SK-N-SH (cell line): Measurements from ENCODE around the gene MRPL40. TPM values are rescaled to one million over a fixed set of nuclear protein-coding genes. Genes with fewer than 3 reads are reported as not detected.

Experiments
- CTCF ChIA-PET: fragments of 300-600, 350-600 bp; formaldehyde crosslinking; extraction: SDS; loops from one replicate; lab custom pipeline; 2021; lab: Yijun Ruan, JAX
- POLR2A ChIA-PET: fragments of 350-600 bp; sonication (Branson Sonifier 250); formaldehyde crosslinking; extraction: SDS; loops from one replicate; lab custom pipeline; 2020; ENCODE audit warnings: antibody characterized with exemption, inconsistent platforms; lab: Yijun Ruan, JAX
- DNase-seq: peaks from one replicate; pipeline ENCODE4 v3.0.0; 2012
- H2AFZ ChIP-seq: fragments of 200-600 bp; sonication (generic); 2 replicates; pipeline ENCODE4 v1.8.1; 2016; ENCODE audit warnings: antibody characterized with exemption, mild to moderate bottlenecking, low read depth
- H3F3A ChIP-seq: fragments of 200-600 bp; sonication (generic); replicated peaks from 2 replicates; pipeline ENCODE3; 2016; ENCODE audit warnings: antibody characterized with exemption, mild to moderate bottlenecking; ENCODE audit not compliant: insufficient read depth
- H3K27ac ChIP-seq, 2 experiments: fragments of 200-500 bp in 1 of 2; fragments of 200-600 bp in 1 of 2; sonication (Bioruptor generic) in 1 of 2; sonication (generic), shearing (Covaris generic) in 1 of 2; 2 replicates each; pipeline versions ENCODE4 v1.5.1 to v1.6.1; 2014 to 2016; ENCODE audit warnings: low read depth in 2 of 2, inconsistent platforms in 1 of 2, low read length in 1 of 2, mild to moderate bottlenecking in 1 of 2, mixed read lengths in 1 of 2
- H3K27me3 ChIP-seq: fragments of 200-600 bp; sonication (generic), shearing (Covaris generic); 2 replicates; pipeline ENCODE4 v1.6.1; 2016; ENCODE audit warnings: mixed run types; ENCODE audit not compliant: insufficient read depth
- H3K36me3 ChIP-seq, 2 experiments: fragments of 200-500 bp in 1 of 2; fragments of 200-600 bp in 1 of 2; sonication (Bioruptor generic) in 1 of 2; sonication (generic) in 1 of 2; replicated peaks in 1 of 2; 2 replicates each; pipeline versions ENCODE3 to v1.5.1; 2014 to 2016; ENCODE audit warnings: low read length in 1 of 2, mild to moderate bottlenecking in 1 of 2; ENCODE audit not compliant: insufficient read depth in 2 of 2, control insufficient read depth in 1 of 2
- H3K4me1 ChIP-seq, 2 experiments: fragments of 200-500 bp in 1 of 2; fragments of 200-600 bp in 1 of 2; sonication (Bioruptor generic) in 1 of 2; sonication (generic), shearing (Covaris generic) in 1 of 2; 2 replicates each; pipeline versions ENCODE4 v1.5.1 to v1.6.1; 2014 to 2016; ENCODE audit warnings: low read depth in 1 of 2, low read length in 1 of 2, mixed run types in 1 of 2; ENCODE audit not compliant: insufficient read depth in 2 of 2, control insufficient read depth in 1 of 2
- H3K4me2 ChIP-seq: fragments of 200-600 bp; sonication (generic), shearing (Covaris generic); 2 replicates; pipeline ENCODE4 v1.6.1; 2017; ENCODE audit warnings: mixed run types
- H3K4me3 ChIP-seq, 2 experiments: fragments of 200-500 bp in 1 of 2; fragments of 200-600 bp in 1 of 2; sonication (Bioruptor generic) in 1 of 2; sonication (generic), shearing (Covaris generic) in 1 of 2; 2 replicates each; pipeline versions ENCODE4 v1.5.1 to v1.8.1; 2014 to 2016; ENCODE audit warnings: low read depth in 2 of 2, inconsistent platforms in 1 of 2, low read length in 1 of 2, mild to moderate bottlenecking in 1 of 2, mixed read lengths in 1 of 2, moderate library complexity in 1 of 2
- H3K79me2 ChIP-seq: fragments of 200-600 bp; sonication (generic); 2 replicates; pipeline ENCODE4 v1.8.1; 2017; ENCODE audit warnings: mild to moderate bottlenecking; ENCODE audit not compliant: insufficient read depth
- H3K9ac ChIP-seq: fragments of 200-600 bp; sonication (generic); 2 replicates; pipeline ENCODE4 v1.6.1; 2017; ENCODE audit warnings: mixed run types
- H3K9me2 ChIP-seq: fragments of 200-600 bp; sonication (generic); 2 replicates; pipeline ENCODE4 v1.6.1; 2017; ENCODE audit warnings: mixed run types
- H3K9me3 ChIP-seq: fragments of 200-600 bp; sonication (generic); 2 replicates; pipeline ENCODE4 v1.6.1; 2017; ENCODE audit warnings: mixed run types, mild to moderate bottlenecking, moderate library complexity
- H4K20me1 ChIP-seq: fragments of 200-600 bp; sonication (generic); 2 replicates; pipeline ENCODE4 v1.6.1; 2017; ENCODE audit warnings: mild to moderate bottlenecking, mixed run types; ENCODE audit not compliant: insufficient read depth
- CHD2 ChIP-seq: fragments of 150-350 bp; IDR thresholded peaks from 2 replicates; pipeline ENCODE4 v1.6.1; 2018; ENCODE audit warnings: low read length; ENCODE audit not compliant: partially characterized antibody
- ELF1 ChIP-seq: IDR thresholded peaks from 2 replicates; pipeline ENCODE4 v1.4.0; 2012
- EP300 ChIP-seq, 2 experiments: IDR thresholded peaks; 2 replicates each; pipeline versions ENCODE4 v1.4.0 to v1.6.1; 2012; ENCODE audit warnings: borderline replicate concordance in 1 of 2, low read depth in 1 of 2, low read length in 1 of 2
- FOSL2 ChIP-seq: IDR thresholded peaks from 2 replicates; pipeline ENCODE4 v1.4.0; 2012; ENCODE audit warnings: low read depth, mild to moderate bottlenecking, moderate library complexity, borderline replicate concordance
- FOXJ3 ChIP-seq: sonication (generic); formaldehyde crosslinking; IDR thresholded peaks from 2 replicates; pipeline ENCODE4 v1.5.1; 2020; ENCODE audit warnings: mild to moderate bottlenecking, missing genetic modification reagents
- GATA2 ChIP-seq: sonication (generic); formaldehyde crosslinking; IDR thresholded peaks from 2 replicates; pipeline ENCODE4 v1.5.0; 2020; ENCODE audit warnings: mild to moderate bottlenecking, missing genetic modification reagents
- JUND ChIP-seq: IDR thresholded peaks from 2 replicates; pipeline ENCODE4 v1.4.0; 2012
- MEF2A ChIP-seq: IDR thresholded peaks from 2 replicates; pipeline ENCODE4 v1.4.0; 2012; ENCODE audit warnings: low read depth, borderline replicate concordance
- MXI1 ChIP-seq: IDR thresholded peaks from 2 replicates; pipeline ENCODE4 v1.6.1; 2012; ENCODE audit warnings: mild to moderate bottlenecking, low read depth, low read length, improper control_type of control experiment
- NFIC ChIP-seq: IDR thresholded peaks from 2 replicates; pipeline ENCODE4 v1.4.0; 2012; ENCODE audit warnings: borderline replicate concordance
- NRF1 ChIP-seq: IDR thresholded peaks from 2 replicates; pipeline ENCODE4 v1.6.1; 2012; ENCODE audit warnings: low read depth, mild to moderate bottlenecking, low read length
- PBX3 ChIP-seq: IDR thresholded peaks from 2 replicates; pipeline ENCODE4; 2012
- POLR2AphosphoS5 ChIP-seq: IDR thresholded peaks from 2 replicates; pipeline ENCODE4 v1.6.1; 2012; ENCODE audit warnings: low read depth, low read length
- RAD21 ChIP-seq: IDR thresholded peaks from 2 replicates; pipeline ENCODE4 v1.6.1; 2012; ENCODE audit warnings: mild to moderate bottlenecking, low read length
- RCOR1 ChIP-seq: fragments of 150-350 bp; IDR thresholded peaks from 2 replicates; pipeline ENCODE4 v1.6.1; 2017; ENCODE audit warnings: antibody characterized with exemption, low read length
- RFX5 ChIP-seq: IDR thresholded peaks from 2 replicates; pipeline ENCODE4 v1.6.1; 2012; ENCODE audit warnings: mild to moderate bottlenecking, improper control_type of control experiment, low read length
- RXRA ChIP-seq: IDR thresholded peaks from 2 replicates; pipeline ENCODE4 v1.4.0; 2012; ENCODE audit warnings: low read depth, mild to moderate bottlenecking, borderline replicate concordance
- SIN3A ChIP-seq: IDR thresholded peaks from 2 replicates; pipeline ENCODE4 v1.6.1; 2012; ENCODE audit warnings: low read depth, mild to moderate bottlenecking, low read length, moderate library complexity, borderline replicate concordance
- SMC3 ChIP-seq: IDR thresholded peaks from 2 replicates; pipeline ENCODE4 v1.6.1; 2012; ENCODE audit warnings: low read depth, low read length, improper control_type of control experiment
- TAF1 ChIP-seq: IDR thresholded peaks from 2 replicates; pipeline ENCODE4 v1.6.1; 2012; ENCODE audit warnings: low read depth, mild to moderate bottlenecking, low read length, moderate library complexity, borderline replicate concordance
- TCF12 ChIP-seq: IDR thresholded peaks from 2 replicates; pipeline ENCODE4 v1.4.0; 2012
- TEAD4 ChIP-seq: IDR thresholded peaks from 2 replicates; pipeline ENCODE4 v1.4.0; 2012; ENCODE audit warnings: mild to moderate bottlenecking, borderline replicate concordance; ENCODE audit not compliant: insufficient read depth
- USF2 ChIP-seq: fragments of 150-350 bp; IDR thresholded peaks from 2 replicates; pipeline ENCODE4 v1.6.1; 2017; ENCODE audit warnings: antibody characterized with exemption, low read length, low read depth, borderline replicate concordance
- YY1 ChIP-seq: IDR thresholded peaks from 2 replicates; pipeline ENCODE4 v1.4.0; 2012; ENCODE audit warnings: low read depth, mild to moderate bottlenecking
- WGBS: methylation state at CpG from one replicate; pipeline ENCODE4 v1.1.6; 2017; ENCODE audit warnings: low lambda C conversion rate; 5-methylcytosine and 5-hydroxymethylcytosine counted together
- polyA plus RNA-seq, 3 experiments: library from polyadenylated mRNA; depleted of rRNA; stranded (reverse); fragments of >200 nt; gene quantifications; 2 replicates each; pipeline ENCODE4 v1.2.3, GENCODE V29; 2012
- TF ChIP-seq, protein P1 (sequence below): fragments of 200-600 bp; sonication (generic); IDR thresholded peaks from 2 replicates; pipeline ENCODE4 v1.6.1; 2017; ENCODE audit warnings: antibody characterized with exemption, mild to moderate bottlenecking, moderate library complexity
- TF ChIP-seq, protein P2 (sequence below): IDR thresholded peaks from 2 replicates; pipeline ENCODE4 v1.4.0; 2012; ENCODE audit warnings: low read depth
- TF ChIP-seq, protein P3 (sequence below): IDR thresholded peaks from 2 replicates; pipeline ENCODE4 v1.4.0; 2012; ENCODE audit warnings: low read depth, borderline replicate concordance

The MRPL40 gene
- polyA plus RNA-seq, 1 of the 3 experiments (the other 2 are of a cell fraction): 34.9 TPM

GRCh38 chr22:19407649-19408606 lies 24.4 kb upstream of the MRPL40 start:
- Histone ChIP-seq H2AFZ (no peak overlapping the region), H3K27me3 (no peaks in the 10 kb centered on the region), H3K4me1 (peaks cover 0 to 37% of the 10 kb centered on the region in 2 experiments; a peak in 2 of 4 replicates), H3K4me2 (no peak overlapping the region), H3K9me3 (no peaks in the 10 kb centered on the region), H4K20me1 (0 out of 2 replicates have a peak, but pooled peaks cover 5% of the 10 kb centered on the region), H3F3A (peaks cover 4% of the 10 kb centered on the region), H3K79me2 (peaks cover 29% of the 10 kb centered on the region), H3K36me3 (peaks cover 35 to 49% of the 10 kb centered on the region in 2 experiments), H3K4me3 (no peak overlapping the region), H3K27ac (peak overlapping the region in 1 of 2 experiments; percentile 95; a peak in 2 of 4 replicates), H3K9me2 (no peaks in the 10 kb centered on the region), H3K9ac (no peak overlapping the region)
- POLR2A ChIA-PET: interaction anchor here (1.2 kb wide), 1 partner anchor 72 kb away, joined by 4 read pairs; the partner anchor contains the start of gene CDC45
- WGBS: 57% methylated on average over 13 of the region's 16 CpGs
- DNase-seq: peak; percentile 76
- CTCF ChIA-PET: interaction anchor here (1.1 to 2.0 kb wide), 2 partner anchors 13 to 229 kb away, joined by 3 to 7 read pairs; partner anchors contain the start of gene SLC25A1
- TF ChIP-seq ELF1 (no peak), FOXJ3 (no peak), GATA2 (CRISPR knock-in tag) (peak; percentile 83), JUND (no peak), USF2 (no peak), SIN3A (no peak), TAF1 (no peak), RCOR1 (peak; percentile 47), CHD2 (peak; percentile 43), RAD21 (0 out of 2 replicates have a peak, but pooled peaks have one; percentile 1), NFIC (peak; percentile 57), RFX5 (no peak), MXI1 (no peak; the same call in none of the 2 replicates), PBX3 (no peak), EP300 (IDR thresholded peaks at IDR 0.05; ENCODE audit: borderline replicate concordance in 1 of 2, low read depth in 1 of 2, low read length in 1 of 2) (peak in 1 of 2 experiments; percentile 70; a peak in 1 of 4 replicates), MEF2A (no peak), TCF12 (peak; percentile 79), SMC3 (no peak), TEAD4 (no peak), YY1 (no peak), POLR2AphosphoS5 (no peak), NRF1 (no peak), RXRA (no peak), FOSL2 (no peak)
- TF ChIP-seq, protein P1, sequence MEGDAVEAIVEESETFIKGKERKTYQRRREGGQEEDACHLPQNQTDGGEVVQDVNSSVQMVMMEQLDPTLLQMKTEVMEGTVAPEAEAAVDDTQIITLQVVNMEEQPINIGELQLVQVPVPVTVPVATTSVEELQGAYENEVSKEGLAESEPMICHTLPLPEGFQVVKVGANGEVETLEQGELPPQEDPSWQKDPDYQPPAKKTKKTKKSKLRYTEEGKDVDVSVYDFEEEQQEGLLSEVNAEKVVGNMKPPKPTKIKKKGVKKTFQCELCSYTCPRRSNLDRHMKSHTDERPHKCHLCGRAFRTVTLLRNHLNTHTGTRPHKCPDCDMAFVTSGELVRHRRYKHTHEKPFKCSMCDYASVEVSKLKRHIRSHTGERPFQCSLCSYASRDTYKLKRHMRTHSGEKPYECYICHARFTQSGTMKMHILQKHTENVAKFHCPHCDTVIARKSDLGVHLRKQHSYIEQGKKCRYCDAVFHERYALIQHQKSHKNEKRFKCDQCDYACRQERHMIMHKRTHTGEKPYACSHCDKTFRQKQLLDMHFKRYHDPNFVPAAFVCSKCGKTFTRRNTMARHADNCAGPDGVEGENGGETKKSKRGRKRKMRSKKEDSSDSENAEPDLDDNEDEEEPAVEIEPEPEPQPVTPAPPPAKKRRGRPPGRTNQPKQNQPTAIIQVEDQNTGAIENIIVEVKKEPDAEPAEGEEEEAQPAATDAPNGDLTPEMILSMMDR: no peak
- TF ChIP-seq, protein P2, sequence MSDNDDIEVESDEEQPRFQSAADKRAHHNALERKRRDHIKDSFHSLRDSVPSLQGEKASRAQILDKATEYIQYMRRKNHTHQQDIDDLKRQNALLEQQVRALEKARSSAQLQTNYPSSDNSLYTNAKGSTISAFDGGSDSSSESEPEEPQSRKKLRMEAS: no peak
- TF ChIP-seq, protein P3, sequence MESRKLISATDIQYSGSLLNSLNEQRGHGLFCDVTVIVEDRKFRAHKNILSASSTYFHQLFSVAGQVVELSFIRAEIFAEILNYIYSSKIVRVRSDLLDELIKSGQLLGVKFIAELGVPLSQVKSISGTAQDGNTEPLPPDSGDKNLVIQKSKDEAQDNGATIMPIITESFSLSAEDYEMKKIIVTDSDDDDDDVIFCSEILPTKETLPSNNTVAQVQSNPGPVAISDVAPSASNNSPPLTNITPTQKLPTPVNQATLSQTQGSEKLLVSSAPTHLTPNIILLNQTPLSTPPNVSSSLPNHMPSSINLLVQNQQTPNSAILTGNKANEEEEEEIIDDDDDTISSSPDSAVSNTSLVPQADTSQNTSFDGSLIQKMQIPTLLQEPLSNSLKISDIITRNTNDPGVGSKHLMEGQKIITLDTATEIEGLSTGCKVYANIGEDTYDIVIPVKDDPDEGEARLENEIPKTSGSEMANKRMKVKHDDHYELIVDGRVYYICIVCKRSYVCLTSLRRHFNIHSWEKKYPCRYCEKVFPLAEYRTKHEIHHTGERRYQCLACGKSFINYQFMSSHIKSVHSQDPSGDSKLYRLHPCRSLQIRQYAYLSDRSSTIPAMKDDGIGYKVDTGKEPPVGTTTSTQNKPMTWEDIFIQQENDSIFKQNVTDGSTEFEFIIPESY: no peak
